Measurements from ENCODE around the gene SOX6.

The SOX6 gene

GRCh38 chr11:16013242-16013641 lies 343.1 kb downstream of the SOX6 start:
- DNase-seq (ENCODE audit: low spot score): no peak
- in situ Hi-C loops (cut with MboI; ENCODE audit: low pct_unique_long_range_greater_than_20kb, low sequenced_read_pairs, unreplicated experiment): no loop called here
- TF ChIP-seq, protein P1, sequence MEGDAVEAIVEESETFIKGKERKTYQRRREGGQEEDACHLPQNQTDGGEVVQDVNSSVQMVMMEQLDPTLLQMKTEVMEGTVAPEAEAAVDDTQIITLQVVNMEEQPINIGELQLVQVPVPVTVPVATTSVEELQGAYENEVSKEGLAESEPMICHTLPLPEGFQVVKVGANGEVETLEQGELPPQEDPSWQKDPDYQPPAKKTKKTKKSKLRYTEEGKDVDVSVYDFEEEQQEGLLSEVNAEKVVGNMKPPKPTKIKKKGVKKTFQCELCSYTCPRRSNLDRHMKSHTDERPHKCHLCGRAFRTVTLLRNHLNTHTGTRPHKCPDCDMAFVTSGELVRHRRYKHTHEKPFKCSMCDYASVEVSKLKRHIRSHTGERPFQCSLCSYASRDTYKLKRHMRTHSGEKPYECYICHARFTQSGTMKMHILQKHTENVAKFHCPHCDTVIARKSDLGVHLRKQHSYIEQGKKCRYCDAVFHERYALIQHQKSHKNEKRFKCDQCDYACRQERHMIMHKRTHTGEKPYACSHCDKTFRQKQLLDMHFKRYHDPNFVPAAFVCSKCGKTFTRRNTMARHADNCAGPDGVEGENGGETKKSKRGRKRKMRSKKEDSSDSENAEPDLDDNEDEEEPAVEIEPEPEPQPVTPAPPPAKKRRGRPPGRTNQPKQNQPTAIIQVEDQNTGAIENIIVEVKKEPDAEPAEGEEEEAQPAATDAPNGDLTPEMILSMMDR (IDR thresholded peaks at IDR 0.05; ENCODE audit: extremely low read depth, insufficient read depth, missing control alignments): no peak

GRCh38 chr11:16012125-16012751 lies 344.1 kb downstream of the SOX6 start:
- DNase-seq (ENCODE audit: low spot score): no peak
- TF ChIP-seq, protein P1 (IDR thresholded peaks at IDR 0.05; ENCODE audit: extremely low read depth, insufficient read depth, missing control alignments): no peak
- in situ Hi-C loops (cut with MboI; ENCODE audit: low pct_unique_long_range_greater_than_20kb, low sequenced_read_pairs, unreplicated experiment): no loop called here

GRCh38 chr11:16011396-16011795 lies 344.9 kb downstream of the SOX6 start:
- in situ Hi-C loops (cut with MboI; ENCODE audit: low pct_unique_long_range_greater_than_20kb, low sequenced_read_pairs, unreplicated experiment): no loop called here
- TF ChIP-seq, protein P1 (IDR thresholded peaks at IDR 0.05; ENCODE audit: extremely low read depth, insufficient read depth, missing control alignments): no peak
- no peak for DNase-seq (ENCODE audit: low spot score)

- in situ Hi-C loops (cut with MboI; ENCODE audit: low pct_unique_long_range_greater_than_20kb, low sequenced_read_pairs, unreplicated experiment): no loop called here
- DNase-seq (ENCODE audit: low spot score): no peak
- TF ChIP-seq, protein P1 (IDR thresholded peaks at IDR 0.05; ENCODE audit: extremely low read depth, insufficient read depth, missing control alignments): no peak
These were observed 347.3 kb downstream of the SOX6 start for GRCh38 chr11:16009021-16009420.

- DNase-seq (ENCODE audit: low spot score): no peak
- TF ChIP-seq, protein P1 (IDR thresholded peaks at IDR 0.05; ENCODE audit: extremely low read depth, insufficient read depth, missing control alignments): no peak
- in situ Hi-C loops (cut with MboI; ENCODE audit: low pct_unique_long_range_greater_than_20kb, low sequenced_read_pairs, unreplicated experiment): no loop called here
These were observed 348.8 kb downstream of the SOX6 start for GRCh38 chr11:16007514-16007913.

- in situ Hi-C loops (cut with MboI; ENCODE audit: low pct_unique_long_range_greater_than_20kb, low sequenced_read_pairs, unreplicated experiment): no loop called here
- no peak for DNase-seq (ENCODE audit: low spot score)
- TF ChIP-seq, protein P1 (IDR thresholded peaks at IDR 0.05; ENCODE audit: extremely low read depth, insufficient read depth, missing control alignments): no peak
These were observed 353.4 kb downstream of the SOX6 start for GRCh38 chr11:16002942-16003341.

All from GM13977 (cell line).